Measurements from ENCODE around the gene SLC22A16.
A peak's percentile ranks its signal among the peaks of the same experiment; 100 is the strongest.

The SLC22A16 gene

GRCh38 chr6:110446405-110446804 lies 30.0 kb downstream of the SLC22A16 start:
- DNase-seq (ENCODE audit: low spot score): no peak

DNA sequence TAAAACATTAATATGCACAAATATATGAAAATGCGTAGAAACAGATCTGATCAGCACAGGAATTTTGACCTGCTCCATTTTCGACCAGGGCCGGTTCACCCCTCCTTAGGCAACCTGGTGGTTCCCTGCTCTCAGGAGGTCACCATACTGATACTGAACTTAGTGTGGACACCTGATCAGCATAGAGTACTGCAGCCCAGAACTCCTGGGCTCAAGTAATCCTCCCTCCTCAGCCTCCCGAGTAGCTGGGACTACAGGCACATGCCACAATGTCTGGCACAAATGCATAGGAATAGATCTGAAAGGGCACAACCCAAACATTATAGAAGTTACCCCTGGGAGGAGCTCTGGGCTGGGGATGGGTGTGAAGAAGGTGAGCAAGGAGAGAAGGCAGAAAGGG lies 36.4 kb downstream of the SLC22A16 start:
- no peak for DNase-seq (ENCODE audit: low spot score)

- DNase-seq (ENCODE audit: low spot score): no peak
Observed at GRCh38 chr6:110439356-110439755, 37.1 kb downstream of the SLC22A16 start.

DNA sequence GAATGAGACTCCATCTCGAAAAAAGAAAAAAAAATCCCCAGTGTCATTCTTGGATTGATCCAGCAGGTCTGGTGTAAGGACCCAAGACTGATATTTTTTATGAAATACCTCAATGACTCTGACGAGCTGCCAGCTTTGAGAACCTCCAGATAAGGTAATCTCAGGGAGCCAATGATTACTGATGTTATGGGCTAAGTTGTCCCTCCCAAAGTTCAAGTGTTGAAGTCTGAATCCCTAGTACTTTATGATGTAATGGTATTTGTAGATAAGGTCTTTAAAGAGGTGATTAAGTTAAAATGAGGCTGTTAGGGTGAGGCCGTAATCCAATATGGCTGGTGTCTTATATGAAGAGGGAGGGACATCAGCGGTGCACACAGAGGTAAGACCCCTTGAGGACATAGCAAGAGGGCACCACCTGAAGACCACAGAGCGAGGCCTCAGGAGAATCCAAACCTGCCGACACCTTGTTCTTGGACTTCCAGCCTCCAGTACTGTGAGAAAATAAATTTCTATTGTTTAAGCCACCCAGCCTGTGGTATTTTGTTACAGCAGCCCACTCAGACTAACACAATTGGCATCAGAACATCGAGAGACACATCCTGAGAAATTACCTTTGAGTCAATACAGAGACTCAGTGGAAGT lies 41.3 kb downstream of the SLC22A16 start:
- no peak for DNase-seq (ENCODE audit: low spot score)

DNA sequence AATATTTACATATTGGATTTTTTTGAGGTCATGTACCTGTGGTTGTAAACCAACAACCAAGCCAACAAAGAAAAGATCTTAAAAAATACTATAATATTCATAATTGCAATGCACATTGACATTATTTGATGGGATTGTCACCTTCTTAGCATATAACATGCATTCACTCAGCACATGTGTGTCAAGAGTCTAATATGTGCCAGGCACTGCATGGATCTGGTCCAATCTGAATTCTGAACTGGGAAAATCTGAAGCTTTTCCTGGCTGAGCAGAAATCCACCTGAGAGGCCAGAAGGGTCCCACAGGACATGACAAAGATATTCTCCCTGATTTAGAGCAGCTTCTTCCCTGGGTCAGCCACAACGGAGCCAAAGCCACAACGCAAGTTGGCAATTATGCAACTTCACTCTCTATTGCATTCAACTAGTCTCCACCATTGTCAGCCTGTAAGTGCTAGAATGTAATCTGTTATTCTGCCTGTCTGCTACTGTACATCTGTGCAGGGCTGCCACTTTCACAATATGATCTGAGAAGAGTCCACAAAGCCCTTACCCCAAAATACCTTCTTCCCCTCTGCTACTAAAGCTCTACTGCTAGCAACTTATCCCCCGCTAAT lies 44.0 kb downstream of the SLC22A16 start:
- DNase-seq (ENCODE audit: low spot score): no peak

- no peak for DNase-seq (ENCODE audit: low spot score)
Observed at GRCh38 chr6:110430741-110431140, 45.7 kb downstream of the SLC22A16 start.

DNA sequence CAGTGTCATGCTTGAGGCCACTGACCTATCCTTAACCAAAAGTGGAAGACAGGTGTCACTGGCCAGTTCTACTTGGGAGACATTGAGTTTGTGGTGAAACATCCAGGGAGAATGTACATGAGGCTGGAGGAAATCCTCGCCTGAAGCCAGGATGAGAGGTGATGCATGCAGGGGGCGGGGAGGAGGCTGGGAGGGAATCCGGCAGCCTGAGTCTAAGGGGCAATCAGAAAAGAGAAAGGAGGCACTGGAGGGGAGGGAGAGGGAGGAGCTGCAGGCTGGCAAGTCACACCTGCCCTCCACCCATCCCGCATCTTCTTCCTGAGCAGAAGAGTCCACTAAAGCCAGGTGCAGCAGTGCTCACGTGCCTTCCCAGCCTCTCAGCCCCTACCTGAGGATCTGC lies 46.2 kb downstream of the SLC22A16 start:
- DNase-seq (ENCODE audit: low spot score): no peak

- no peak for DNase-seq (ENCODE audit: low spot score)
Observed at GRCh38 chr6:110428153-110428552, 48.3 kb downstream of the SLC22A16 start.

DNA sequence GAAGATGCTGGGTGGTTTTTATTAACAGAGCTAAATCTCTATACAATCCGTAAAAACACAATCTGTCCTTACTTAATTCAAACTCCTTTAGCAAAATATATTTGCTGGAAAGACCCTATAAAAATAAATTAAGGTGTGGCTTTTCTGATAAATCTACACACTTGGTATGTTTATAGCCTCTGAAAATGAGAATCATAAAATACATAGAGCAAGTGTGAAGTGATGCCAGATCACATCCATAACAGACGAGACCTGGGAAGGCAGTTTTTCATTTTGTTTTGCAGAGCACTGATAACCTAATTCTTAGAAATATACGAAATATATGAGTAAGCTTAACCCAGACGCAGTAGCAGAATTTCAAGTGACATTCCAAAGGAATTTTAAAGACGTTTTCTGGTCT lies 50.6 kb downstream of the SLC22A16 start:
- no peak for DNase-seq (ENCODE audit: low spot score)

DNA sequence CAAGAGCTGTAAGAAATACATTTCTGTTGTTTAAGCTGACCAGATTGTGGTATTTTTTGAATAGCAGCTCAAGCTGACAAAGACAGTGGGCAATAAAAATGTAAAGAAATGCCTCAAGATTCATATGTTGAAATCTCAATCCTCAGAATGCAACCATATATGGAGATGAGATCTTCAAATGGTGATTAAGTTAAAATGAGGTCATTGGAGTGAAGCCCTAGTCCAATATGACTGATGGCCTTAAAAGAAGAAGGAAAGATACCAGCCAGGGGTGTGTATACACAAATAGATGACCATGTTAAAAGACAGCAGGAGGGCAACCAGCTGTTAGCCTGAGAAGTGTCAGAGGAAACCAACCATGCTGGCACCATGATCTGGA lies 54.0 kb downstream of the SLC22A16 start:
- DNase-seq (ENCODE audit: low spot score): no peak

DNA sequence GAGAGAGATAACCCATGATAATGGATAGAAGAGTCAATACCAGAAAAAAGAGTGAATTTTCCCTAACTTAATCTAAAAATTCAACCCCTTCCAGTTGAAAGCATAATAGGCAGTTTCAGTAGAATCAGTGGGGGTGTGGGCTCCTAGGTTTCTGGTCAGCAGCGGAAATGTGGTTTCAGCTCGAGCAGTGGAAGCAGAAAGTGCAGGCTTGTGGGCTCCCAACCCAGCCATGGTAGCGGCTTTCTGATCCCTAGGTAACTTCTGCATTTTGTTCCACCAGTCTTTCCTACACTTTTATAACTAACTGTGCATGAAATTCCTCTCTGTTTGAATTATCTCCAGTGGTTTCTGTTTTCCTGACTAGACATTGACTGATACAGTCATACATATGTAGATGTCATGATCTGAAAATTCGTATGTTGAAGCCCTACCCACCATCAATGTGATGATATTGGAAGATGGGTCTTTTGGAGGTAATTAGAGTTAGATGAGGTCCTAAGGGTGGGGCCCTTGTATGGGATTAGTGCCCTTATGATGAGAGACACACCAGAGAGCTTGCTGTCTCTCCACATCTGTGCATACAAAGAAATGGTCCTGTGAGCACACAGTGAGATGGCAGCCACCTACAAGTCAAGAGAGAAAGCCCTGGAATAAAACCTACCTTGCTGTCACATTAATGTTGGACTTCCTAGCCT lies 54.5 kb downstream of the SLC22A16 start:
- no peak for DNase-seq (ENCODE audit: low spot score)

DNA sequence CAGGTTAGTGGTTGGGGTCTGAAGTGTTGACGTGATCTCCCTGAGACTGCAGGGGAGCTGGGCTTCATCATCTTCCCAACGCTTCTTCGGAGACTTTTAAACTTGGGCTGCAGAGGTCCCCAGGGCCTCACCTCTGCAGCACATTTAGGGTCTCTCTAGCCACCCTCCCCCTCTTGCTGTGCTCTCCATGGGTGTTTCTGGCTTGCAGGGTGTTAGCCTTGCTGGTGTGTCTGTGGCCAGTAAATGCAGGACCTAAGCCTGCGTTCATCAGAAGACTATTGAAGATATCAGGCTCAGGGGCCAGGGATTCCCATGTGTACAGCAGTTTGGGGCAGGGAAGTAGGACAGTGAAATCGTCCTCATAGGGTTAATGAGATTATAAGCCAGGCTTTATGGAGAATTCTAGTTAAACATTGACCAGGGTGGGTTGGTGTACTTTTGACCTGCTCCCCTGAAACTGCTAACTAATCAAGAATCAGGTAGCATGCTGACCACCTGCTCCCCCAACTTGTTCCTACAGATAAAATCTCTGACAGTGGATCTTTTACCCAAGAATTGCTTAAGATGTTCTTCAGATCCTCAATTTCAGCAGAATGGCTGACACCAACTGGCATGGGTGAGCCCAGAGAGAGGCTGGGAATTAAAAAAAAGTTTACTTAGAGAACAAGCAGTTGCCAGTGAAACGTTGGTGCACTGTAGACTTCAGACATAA lies 57.2 kb downstream of the SLC22A16 start:
- DNase-seq (ENCODE audit: low spot score): no peak

DNA sequence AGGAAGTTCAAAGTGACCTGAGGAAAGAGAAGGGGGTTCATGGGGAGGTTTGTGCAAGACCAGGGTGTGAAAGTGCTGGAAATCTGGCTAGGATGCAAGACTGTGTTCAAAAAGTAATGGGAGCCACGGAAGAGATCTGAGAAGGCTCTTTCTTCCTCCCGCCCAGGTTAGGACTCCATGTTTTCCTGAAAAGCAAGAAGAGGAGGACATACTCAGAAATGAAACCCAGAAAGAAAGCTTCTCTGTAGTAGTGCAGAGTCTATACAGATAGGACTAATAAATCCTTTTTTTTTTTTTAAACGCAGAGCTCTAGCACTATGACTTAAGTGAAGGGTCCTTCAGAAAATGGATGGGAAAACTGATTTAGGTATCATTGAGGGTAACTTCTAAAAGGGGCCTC lies 57.8 kb downstream of the SLC22A16 start:
- no peak for DNase-seq (ENCODE audit: low spot score)

DNA sequence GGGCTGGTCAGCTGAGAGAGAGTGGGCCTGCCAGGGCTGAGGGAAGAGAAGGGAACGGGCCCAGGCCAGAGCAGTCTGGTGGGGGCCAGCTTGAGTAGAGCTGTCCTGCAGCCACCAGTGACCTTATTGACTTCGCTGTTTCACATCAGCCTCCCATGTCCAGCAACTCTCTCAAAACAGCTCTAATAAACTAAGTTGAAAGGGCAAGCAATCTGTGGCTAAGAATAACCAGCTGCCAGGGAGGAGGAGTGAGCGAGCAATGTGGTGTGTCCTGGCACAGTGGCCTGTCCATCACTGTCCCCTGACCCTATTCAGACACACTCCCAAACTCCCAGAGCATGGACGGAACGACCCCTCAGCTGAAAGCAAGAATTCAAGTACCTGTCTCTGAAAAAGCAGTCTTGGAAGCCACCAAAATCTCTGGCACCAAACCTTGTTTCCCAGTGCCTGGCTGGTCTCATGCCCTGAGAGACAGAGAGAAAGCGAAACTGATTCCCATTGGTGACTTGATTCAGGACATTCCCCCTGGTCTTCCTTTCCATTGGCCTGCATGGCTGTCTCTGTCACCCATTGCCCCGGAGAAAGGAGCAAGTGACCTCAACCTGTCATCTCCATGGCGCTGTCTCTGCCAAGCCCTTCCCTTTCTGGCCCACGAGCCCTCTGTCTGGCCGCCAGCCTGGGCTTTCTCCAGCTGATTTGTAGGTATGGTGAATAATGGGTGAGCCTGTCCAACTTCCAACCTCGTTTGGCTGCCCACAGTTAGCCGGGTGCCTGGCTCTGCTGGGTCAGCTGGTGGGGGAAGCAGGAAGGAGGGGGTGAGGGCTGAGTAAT lies 61.1 kb downstream of the SLC22A16 start, which contains the start of gene DDO:
Gene DDO, minus strand, starts transcription at position 490 of the 831 bp plus-strand sequence. CDS start 2,113 bp downstream, outside the sequence.
- no peak for DNase-seq (ENCODE audit: low spot score)

GRCh38 chr6:110414669-110415068 lies 61.7 kb downstream of the SLC22A16 start:
- no peak for DNase-seq (ENCODE audit: low spot score)

- no peak for DNase-seq (ENCODE audit: low spot score)
Observed at GRCh38 chr6:110412360-110412759, 64.1 kb downstream of the SLC22A16 start.

- DNase-seq (ENCODE audit: low spot score): no peak
Observed at GRCh38 chr6:110410511-110410910, 65.9 kb downstream of the SLC22A16 start.

DNA sequence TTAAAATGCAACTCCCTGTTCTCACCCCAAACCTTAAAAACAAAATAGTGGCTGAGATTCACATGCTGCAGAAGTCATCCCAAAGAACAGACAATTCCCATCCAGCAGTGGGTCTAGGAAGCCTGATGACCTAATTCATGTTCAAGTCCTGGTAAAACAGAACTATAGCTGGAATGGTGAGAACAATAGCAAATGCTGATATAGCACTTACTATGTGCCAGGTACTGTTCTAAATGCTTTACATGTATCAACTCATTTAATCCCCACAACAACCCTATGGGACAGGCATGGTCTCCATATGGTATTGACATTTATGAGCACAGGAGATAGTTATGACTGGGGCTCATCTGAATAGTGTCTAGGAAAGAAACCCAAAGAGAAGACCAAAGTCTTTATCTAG lies 66.6 kb downstream of the SLC22A16 start:
- DNase-seq (ENCODE audit: low spot score): no peak

DNA sequence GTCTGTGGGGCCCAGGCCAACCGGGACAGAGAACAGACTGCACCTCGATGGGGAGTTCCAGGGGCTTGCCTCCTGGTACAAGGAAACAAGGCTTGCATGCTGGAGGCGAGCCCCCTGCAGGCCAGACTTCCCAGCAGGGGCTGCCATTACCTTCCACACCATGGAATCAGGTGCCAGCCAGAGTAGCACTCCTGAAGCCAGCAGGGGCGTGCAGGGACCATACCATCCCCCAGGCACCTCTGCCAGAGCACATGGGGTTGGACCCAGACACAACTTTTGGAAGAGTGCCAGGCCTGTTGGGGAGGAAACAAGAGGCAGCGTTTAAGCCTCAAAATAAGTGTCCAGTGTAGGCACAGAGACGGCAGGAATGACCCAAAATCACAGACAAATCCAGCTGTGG lies 67.5 kb downstream of the SLC22A16 start:
- DNase-seq (ENCODE audit: low spot score): no peak

- peak; percentile 43 for DNase-seq (ENCODE audit: low spot score)
Observed at GRCh38 chr6:110404607-110405006, 71.8 kb downstream of the SLC22A16 start.

GRCh38 chr6:110401585-110402176 lies 74.7 kb downstream of the SLC22A16 start:
- no peak for DNase-seq (ENCODE audit: low spot score)
